ENCODE results near the gene FHL5.

GRCh38 chr6:96521644-96522464 is 41.1 kb upstream of the FHL5 start, which contains the start of gene UFL1:
- peak in 2 of 5 experiments; percentile 21 to 55 for TF ChIP-seq CTCF (IDR thresholded peaks at IDR 0.05)
- peak; percentile 83 to 87 for TF ChIP-seq POLR2A (IDR thresholded peaks at IDR 0.05)
- peak; percentile 13 to 98 for TF ChIP-seq EP300 (IDR thresholded peaks at IDR 0.05)

Data from tibial nerve (tissue), 4 donors.